SU-DHL-6 (cell line): Measurements from ENCODE around the gene TRIML1.

Experiments used
- H2AFZ ChIP-seq: fragments of 200-600 bp; sonication (generic); 2 replicates; pipeline ENCODE4 v1.6.1; 2014; ENCODE audit warnings: low read depth, mild to moderate bottlenecking, moderate library complexity, mixed read lengths, antibody characterized with exemption, low read length; ENCODE audit not compliant: severe bottlenecking
- H3F3A ChIP-seq: fragments of 200-600 bp; shearing (Covaris generic); 2 replicates; pipeline ENCODE4 v1.6.0; 2016; ENCODE audit warnings: antibody characterized with exemption, mild to moderate bottlenecking; ENCODE audit not compliant: insufficient read depth
- H3K27ac ChIP-seq: fragments of 200-600 bp; sonication (generic); 2 replicates; pipeline ENCODE4 v1.5.1; 2016; ENCODE audit warnings: low read depth, mild to moderate bottlenecking, low read length, moderate library complexity, mixed read lengths
- H3K27me3 ChIP-seq: fragments of 200-600 bp; sonication (generic), shearing (Covaris generic); 2 replicates; pipeline ENCODE4 v1.6.0; 2014; ENCODE audit warnings: mild to moderate bottlenecking, low read length
- H3K36me3 ChIP-seq: fragments of 200-600 bp; sonication (generic); 2 replicates; pipeline ENCODE4 v1.6.1; 2014; ENCODE audit warnings: mild to moderate bottlenecking, low read length, mixed read lengths
- H3K4me2 ChIP-seq: fragments of 300-600, 200-600 bp; shearing (Covaris generic), sonication (generic); 2 replicates; pipeline ENCODE4 v1.6.0; 2014; ENCODE audit warnings: low read length, low read depth, mild to moderate bottlenecking; ENCODE audit not compliant: poor library complexity, severe bottlenecking
- H3K4me3 ChIP-seq: fragments of 200-600 bp; sonication (generic); 2 replicates; pipeline ENCODE4 v1.5.1; 2014; ENCODE audit warnings: antibody characterized with exemption, low read length, mild to moderate bottlenecking, mixed read lengths; ENCODE audit not compliant: insufficient read depth, poor library complexity, severe bottlenecking
- H3K79me2 ChIP-seq: fragments of 200-600 bp; sonication (generic); 2 replicates; pipeline ENCODE4 v1.6.1; 2014; ENCODE audit warnings: mild to moderate bottlenecking, low read length, moderate library complexity; ENCODE audit not compliant: insufficient read depth
- H3K9ac ChIP-seq: fragments of 200-600 bp; sonication (generic); 2 replicates; pipeline ENCODE4 v1.7.0; 2014; ENCODE audit warnings: mild to moderate bottlenecking, low read length
- H3K9me2 ChIP-seq: fragments of 200-600 bp; sonication (generic); replicated peaks from 2 replicates; pipeline ENCODE4 v1.6.1; 2014; ENCODE audit warnings: low read length; ENCODE audit not compliant: insufficient read depth
- H3K9me3 ChIP-seq: fragments of 200-600 bp; sonication (generic); 2 replicates; pipeline ENCODE4 v1.6.1; 2014; ENCODE audit warnings: low read length, mixed read lengths; ENCODE audit not compliant: insufficient read depth
- H4K20me1 ChIP-seq: fragments of 200-600 bp; sonication (generic); 2 replicates; pipeline ENCODE4 v1.6.1; 2014; ENCODE audit warnings: low read depth, mild to moderate bottlenecking, antibody characterized with exemption, low read length, moderate library complexity, mixed read lengths
- CTCF ChIP-seq: fragments of 200-600 bp; sonication (generic); IDR thresholded peaks from one replicate; pipeline ENCODE4 v1.5.1; 2017; ENCODE audit warnings: antibody characterized with exemption, mild to moderate bottlenecking, low read length, moderate library complexity; ENCODE audit not compliant: insufficient read depth, poor library complexity, severe bottlenecking
- EZH2phosphoT487 ChIP-seq: fragments of 200-600 bp; sonication (generic), shearing (Covaris generic); conservative IDR thresholded peaks from 2 replicates; pipeline ENCODE4 v1.6.1; 2018; ENCODE audit warnings: mild to moderate bottlenecking, antibody characterized with exemption, low read length, moderate library complexity, mixed read lengths

The TRIML1 gene

GRCh38 chr4:188162698-188163097 is 23.5 kb downstream of the TRIML1 start:
- Histone ChIP-seq H3K9me3 (no peaks in the 10 kb centered on the region), H3F3A (no peaks in the 10 kb centered on the region), H3K27ac (no peak overlapping the region), H2AFZ (no peak overlapping the region), H3K27me3 (no peaks in the 10 kb centered on the region), H3K36me3 (no peaks in the 10 kb centered on the region), H3K9ac (no peak overlapping the region), H3K4me3 (no peak overlapping the region), H3K79me2 (no peaks in the 10 kb centered on the region), H3K4me2 (no peak overlapping the region), H4K20me1 (no peaks in the 10 kb centered on the region), H3K9me2 (no peaks in the 10 kb centered on the region)
- TF ChIP-seq EZH2phosphoT487 (no peak), CTCF (no peak)

GRCh38 chr4:188168726-188169373 is 29.6 kb downstream of the TRIML1 start:
- H3K36me3 ChIP-seq: no peaks in the 10 kb centered on the region
- no peaks in the 10 kb centered on the region for H3K27me3 ChIP-seq
- no peak overlapping the region for H2AFZ ChIP-seq
- no peak overlapping the region for H3K9ac ChIP-seq
- no peaks in the 10 kb centered on the region for H3K79me2 ChIP-seq
- H3K27ac ChIP-seq: no peak overlapping the region
- H3K9me3 ChIP-seq: no peaks in the 10 kb centered on the region
- TF ChIP-seq CTCF (no peak), EZH2phosphoT487 (no peak)
- no peaks in the 10 kb centered on the region for H4K20me1 ChIP-seq
- no peak overlapping the region for H3K4me3 ChIP-seq
- no peaks in the 10 kb centered on the region for H3K9me2 ChIP-seq
- H3K4me2 ChIP-seq: no peak overlapping the region
- no peaks in the 10 kb centered on the region for H3F3A ChIP-seq

- Histone ChIP-seq H2AFZ (no peak overlapping the region), H3K9me3 (no peaks in the 10 kb centered on the region), H3K79me2 (no peaks in the 10 kb centered on the region), H3K4me2 (no peak overlapping the region), H3K36me3 (no peaks in the 10 kb centered on the region), H3K9me2 (no peaks in the 10 kb centered on the region), H3K27ac (no peak overlapping the region), H3K9ac (no peak overlapping the region), H3K27me3 (no peaks in the 10 kb centered on the region), H3F3A (no peaks in the 10 kb centered on the region), H3K4me3 (no peak overlapping the region), H4K20me1 (no peaks in the 10 kb centered on the region)
- no peak for TF ChIP-seq CTCF
- no peak for TF ChIP-seq EZH2phosphoT487
Observed at GRCh38 chr4:188171551-188171950, 32.3 kb downstream of the TRIML1 start.
